ENCODE measurements around the gene GPR108. TPM values are rescaled to one million over a fixed set of nuclear protein-coding genes. Genes with fewer than 3 reads are reported as not detected.

Gene GPR108
- total and polyA plus RNA-seq, 4 donors: 17.2 to 34.2 (median 30.5) TPM

DNA sequence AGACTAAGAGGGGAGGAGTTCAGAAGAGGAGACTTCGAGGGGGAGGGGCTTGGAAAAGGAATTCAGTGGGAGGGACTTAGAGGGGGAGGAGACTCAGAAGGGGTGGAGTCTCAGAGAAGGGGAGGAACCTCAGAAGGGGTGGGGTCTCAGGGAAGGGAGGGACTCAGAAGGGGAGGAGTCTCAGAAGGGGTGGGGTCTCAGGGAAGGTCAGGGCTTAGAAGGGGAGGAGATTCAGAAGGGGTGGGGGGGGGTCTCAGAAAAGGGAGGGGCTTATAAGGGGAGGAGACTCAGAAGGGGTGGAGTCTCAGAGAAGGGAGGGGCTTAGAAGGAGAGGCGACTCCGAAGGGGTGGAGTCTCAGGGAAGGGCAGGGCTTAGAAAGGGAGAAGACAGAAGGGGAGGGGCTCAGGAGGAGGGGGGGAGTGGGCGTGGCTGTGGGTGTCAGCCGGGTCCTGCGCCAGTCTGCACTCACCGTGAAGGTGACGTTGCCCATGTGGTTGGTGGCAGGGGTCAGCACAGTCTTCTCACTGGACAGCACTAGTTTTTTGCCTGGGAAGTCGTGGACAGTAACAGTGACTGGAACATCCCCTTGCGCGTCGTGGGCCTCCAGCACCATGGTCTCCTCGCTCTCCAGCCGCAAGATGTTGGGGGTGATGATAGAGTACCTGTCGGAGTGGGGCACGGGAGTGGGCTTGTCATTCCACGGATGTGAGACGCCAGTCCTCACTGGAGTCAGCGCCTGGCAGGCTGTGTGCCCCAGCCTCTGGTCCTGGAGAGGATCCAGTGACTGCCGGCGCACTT is 18.4 kb downstream of the GPR108 start (continued):
- TF ChIP-seq, protein P1, sequence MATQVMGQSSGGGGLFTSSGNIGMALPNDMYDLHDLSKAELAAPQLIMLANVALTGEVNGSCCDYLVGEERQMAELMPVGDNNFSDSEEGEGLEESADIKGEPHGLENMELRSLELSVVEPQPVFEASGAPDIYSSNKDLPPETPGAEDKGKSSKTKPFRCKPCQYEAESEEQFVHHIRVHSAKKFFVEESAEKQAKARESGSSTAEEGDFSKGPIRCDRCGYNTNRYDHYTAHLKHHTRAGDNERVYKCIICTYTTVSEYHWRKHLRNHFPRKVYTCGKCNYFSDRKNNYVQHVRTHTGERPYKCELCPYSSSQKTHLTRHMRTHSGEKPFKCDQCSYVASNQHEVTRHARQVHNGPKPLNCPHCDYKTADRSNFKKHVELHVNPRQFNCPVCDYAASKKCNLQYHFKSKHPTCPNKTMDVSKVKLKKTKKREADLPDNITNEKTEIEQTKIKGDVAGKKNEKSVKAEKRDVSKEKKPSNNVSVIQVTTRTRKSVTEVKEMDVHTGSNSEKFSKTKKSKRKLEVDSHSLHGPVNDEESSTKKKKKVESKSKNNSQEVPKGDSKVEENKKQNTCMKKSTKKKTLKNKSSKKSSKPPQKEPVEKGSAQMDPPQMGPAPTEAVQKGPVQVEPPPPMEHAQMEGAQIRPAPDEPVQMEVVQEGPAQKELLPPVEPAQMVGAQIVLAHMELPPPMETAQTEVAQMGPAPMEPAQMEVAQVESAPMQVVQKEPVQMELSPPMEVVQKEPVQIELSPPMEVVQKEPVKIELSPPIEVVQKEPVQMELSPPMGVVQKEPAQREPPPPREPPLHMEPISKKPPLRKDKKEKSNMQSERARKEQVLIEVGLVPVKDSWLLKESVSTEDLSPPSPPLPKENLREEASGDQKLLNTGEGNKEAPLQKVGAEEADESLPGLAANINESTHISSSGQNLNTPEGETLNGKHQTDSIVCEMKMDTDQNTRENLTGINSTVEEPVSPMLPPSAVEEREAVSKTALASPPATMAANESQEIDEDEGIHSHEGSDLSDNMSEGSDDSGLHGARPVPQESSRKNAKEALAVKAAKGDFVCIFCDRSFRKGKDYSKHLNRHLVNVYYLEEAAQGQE (IDR thresholded peaks at IDR 0.05): peak; percentile 95

DNA sequence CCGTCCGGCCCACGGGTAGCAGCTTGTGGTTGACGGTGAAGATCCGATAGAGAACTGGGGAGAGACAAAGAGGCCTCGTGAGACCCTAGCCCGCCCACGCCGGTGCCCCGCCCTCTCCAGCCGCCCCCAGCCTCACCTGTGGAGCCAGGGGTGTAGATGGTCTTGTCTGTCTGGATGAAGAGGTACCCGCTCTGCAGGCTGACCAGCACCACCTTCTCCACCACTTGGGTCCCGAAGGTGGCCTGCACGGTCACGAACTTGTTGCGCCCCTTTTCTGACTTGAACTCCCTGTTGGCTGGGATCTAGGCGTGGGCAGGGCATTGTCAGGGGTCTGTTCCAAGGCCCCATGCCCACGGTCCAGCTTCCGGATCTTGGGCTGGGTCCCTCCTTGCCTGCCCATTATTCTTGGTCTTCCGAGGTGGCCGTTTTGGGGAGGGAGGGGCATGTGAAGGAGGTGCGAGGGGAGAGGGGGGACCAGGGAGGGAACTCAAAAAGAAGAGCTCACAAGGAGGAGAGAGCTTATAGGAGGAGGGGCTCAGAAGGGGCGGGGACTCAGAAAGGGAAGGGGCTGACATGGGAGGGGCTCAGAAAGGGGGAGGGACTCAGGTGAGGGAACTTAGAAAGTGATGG is 19.2 kb downstream of the GPR108 start:
- Histone ChIP-seq H3K4me1 (ENCODE audit: control insufficient read depth in 4 of 4, insufficient read depth in 4 of 4, low read length in 3 of 4) (peaks cover 0 to 43% (median 26%) of the 10 kb centered on the region in 4 donors), H3K27ac (ENCODE audit: low read depth in 1 of 2, low read length in 2 of 2) (no peak overlapping the region), H3K4me3 (ENCODE audit: low read depth in 1 of 3, low read length in 3 of 3) (peak overlapping the region; percentile 49 to 74 (median 66)), H3K9me3 (ENCODE audit: control insufficient read depth in 4 of 4, low read length in 3 of 4) (no peaks in the 10 kb centered on the region), H3K27me3 (ENCODE audit: control insufficient read depth in 4 of 4, insufficient read depth in 4 of 4, low read length in 3 of 4) (no peaks in the 10 kb centered on the region), H3K9ac (ENCODE audit: low read depth in 1 of 2, low read length in 2 of 2) (peak overlapping the region in 1 of 2 donors; percentile 22), H3K36me3 (ENCODE audit: control insufficient read depth in 4 of 4, insufficient read depth in 3 of 4, low read depth in 1 of 4, low read length in 3 of 4) (peaks cover 3 to 29% (median 23%) of the 10 kb centered on the region in 4 donors)
- TF ChIP-seq YY1 (IDR thresholded peaks at IDR 0.05) (no peak), EGR1 (IDR thresholded peaks at IDR 0.05; ENCODE audit: low read depth in 2 of 2) (no peak), HNF4A (conservative IDR thresholded peaks at IDR 0.05) (no peak), FOXA2 (IDR thresholded peaks at IDR 0.05) (no peak), RXRA (IDR thresholded peaks at IDR 0.05) (no peak), JUND (IDR thresholded peaks at IDR 0.05) (no peak), CTCF (IDR thresholded peaks at IDR 0.05; ENCODE audit: low read depth, low read length, missing input control) (no peak), SP1 (IDR thresholded peaks at IDR 0.05) (no peak), ZBTB33 (IDR thresholded peaks at IDR 0.05) (no peak), FOXA1 (IDR thresholded peaks at IDR 0.05) (no peak), HNF4G (IDR thresholded peaks at IDR 0.05) (no peak)
- TF ChIP-seq, protein P2, sequence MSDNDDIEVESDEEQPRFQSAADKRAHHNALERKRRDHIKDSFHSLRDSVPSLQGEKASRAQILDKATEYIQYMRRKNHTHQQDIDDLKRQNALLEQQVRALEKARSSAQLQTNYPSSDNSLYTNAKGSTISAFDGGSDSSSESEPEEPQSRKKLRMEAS (IDR thresholded peaks at IDR 0.05): no peak
- TF ChIP-seq, protein P3, sequence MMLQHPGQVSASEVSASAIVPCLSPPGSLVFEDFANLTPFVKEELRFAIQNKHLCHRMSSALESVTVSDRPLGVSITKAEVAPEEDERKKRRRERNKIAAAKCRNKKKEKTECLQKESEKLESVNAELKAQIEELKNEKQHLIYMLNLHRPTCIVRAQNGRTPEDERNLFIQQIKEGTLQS (IDR thresholded peaks at IDR 0.05): no peak
- 40% methylated on average over 23 of the region's 23 CpGs for WGBS
- DNase-seq (ENCODE audit: low spot score): no peak
